Endothelial cell of umbilical vein (primary cell): ENCODE data around the gene ATP5MG. TPM values are rescaled to one million over a fixed set of nuclear protein-coding genes. Genes with fewer than 3 reads are reported as not detected.
A peak's percentile ranks its signal among the peaks of the same experiment; 100 is the strongest.

ENCODE experiments used
- BruUV-seq: library from RNA; stranded (reverse); fragments of 400-500 nt; replicated peaks from 2 replicates; lab custom pipeline; 2021; lab: Mats Ljungman, UMichigan
- CTCF ChIA-PET: fragments of 300-600, 350-600 bp; sonication (Branson Sonifier 250); formaldehyde crosslinking; loops from one replicate; lab custom pipeline; 2021; ENCODE audit warnings: antibody characterized with exemption, inconsistent platforms; lab: Charles Lee
- POLR2A ChIA-PET: fragments of 300-600, 350-600 bp; sonication (Branson Sonifier 250); formaldehyde crosslinking; loops from one replicate; lab custom pipeline; 2021; ENCODE audit warnings: antibody characterized with exemption, inconsistent platforms; lab: Charles Lee
- DNase-seq: peaks from one replicate; pipeline ENCODE4 v3.0.0-alpha.2; 2011; ENCODE audit warnings: low read depth, low spot score
- FAIRE-seq: peaks from 2 replicates; lab custom pipeline; 2011; peaks lifted over from hg19 to GRCh38; lab: Jason Lieb, UNC
- H2AFZ ChIP-seq: 2 replicates; pipeline ENCODE4 v1.6.0; 2012; ENCODE audit warnings: low read depth, low read length, control low read depth, inconsistent platforms
- H3K27ac ChIP-seq: 2 replicates; pipeline ENCODE4 v1.5.1; 2011; ENCODE audit warnings: low read depth, mild to moderate bottlenecking, control low read depth, low read length, moderate library complexity; ENCODE audit not compliant: insufficient read depth
- H3K27me3 ChIP-seq, 2 experiments: 2 replicates each; pipeline versions ENCODE4 v1.6.0 to v1.6.1; 2011; ENCODE audit warnings: low read length in 2 of 2, mixed read lengths in 1 of 2; ENCODE audit not compliant: control insufficient read depth in 2 of 2, insufficient read depth in 2 of 2
- H3K36me3 ChIP-seq, 2 experiments: 2 replicates in 1 of 2; 3 replicates in 1 of 2; pipeline ENCODE4 v1.5.1; 2011; ENCODE audit warnings: low read length in 2 of 2, mild to moderate bottlenecking in 1 of 2, moderate library complexity in 1 of 2; ENCODE audit not compliant: control insufficient read depth in 2 of 2, insufficient read depth in 2 of 2; ENCODE audit errors: extremely low read depth in 1 of 2
- H3K4me1 ChIP-seq: 3 replicates; pipeline ENCODE4 v1.5.1; 2011; ENCODE audit warnings: mild to moderate bottlenecking, low read length; ENCODE audit not compliant: control insufficient read depth, insufficient read depth; ENCODE audit errors: extremely low read depth
- H3K4me2 ChIP-seq: 2 replicates; pipeline ENCODE4 v1.6.1; 2011; ENCODE audit warnings: low read length, control low read depth, mixed read lengths; ENCODE audit not compliant: insufficient read depth
- H3K4me3 ChIP-seq, 3 experiments: fragments of 200-600 bp in 1 of 3; sonication (generic), shearing (Covaris generic) in 1 of 3; replicated peaks in 1 of 3; 2 replicates each; pipeline ENCODE4 v1.5.1; 2011 to 2016; ENCODE audit warnings: control low read depth in 3 of 3, low read length in 3 of 3, mild to moderate bottlenecking in 2 of 3, inconsistent platforms in 1 of 3, low read depth in 1 of 3, moderate library complexity in 1 of 3; ENCODE audit not compliant: insufficient read depth in 1 of 3
- H3K79me2 ChIP-seq: 2 replicates; pipeline ENCODE4 v1.6.0; 2012; ENCODE audit warnings: low read length, inconsistent platforms; ENCODE audit not compliant: control insufficient read depth, insufficient read depth
- H3K9ac ChIP-seq: replicated peaks from 2 replicates; pipeline ENCODE3; 2011; ENCODE audit warnings: low read length, control low read depth; ENCODE audit not compliant: insufficient read depth; ENCODE audit errors: extremely low read depth
- H3K9me1 ChIP-seq: replicated peaks from 3 replicates; pipeline ENCODE4 v1.6.0; 2011; ENCODE audit warnings: mild to moderate bottlenecking, low read length; ENCODE audit not compliant: control insufficient read depth, insufficient read depth; ENCODE audit errors: extremely low read depth
- H3K9me3 ChIP-seq: replicated peaks from 2 replicates; pipeline ENCODE4 v1.5.1; 2012; ENCODE audit warnings: low read length, inconsistent platforms; ENCODE audit not compliant: control insufficient read depth, insufficient read depth
- H4K20me1 ChIP-seq: replicated peaks from 2 replicates; pipeline ENCODE3; 2011; ENCODE audit warnings: mild to moderate bottlenecking, low read length; ENCODE audit not compliant: control insufficient read depth, insufficient read depth; ENCODE audit errors: extremely low read depth
- EZH2 ChIP-seq: IDR thresholded peaks from 2 replicates; pipeline ENCODE4 v1.6.1; 2012; ENCODE audit warnings: borderline replicate concordance, low read depth, mild to moderate bottlenecking, moderate library complexity, low read length, inconsistent platforms; ENCODE audit not compliant: severe bottlenecking
- FOS ChIP-seq: IDR thresholded peaks from 2 replicates; pipeline ENCODE4 v1.6.1; 2011; ENCODE audit warnings: mild to moderate bottlenecking, low read length, moderate library complexity, borderline replicate concordance; ENCODE audit not compliant: insufficient read depth
- GATA2 ChIP-seq: IDR thresholded peaks from 2 replicates; pipeline ENCODE4 v1.7.0; 2011; ENCODE audit warnings: low read depth, mild to moderate bottlenecking, moderate library complexity, mixed read lengths, low read length; ENCODE audit not compliant: insufficient read length, insufficient read depth
- JUN ChIP-seq: IDR thresholded peaks from 2 replicates; pipeline ENCODE4 v1.6.1; 2011; ENCODE audit warnings: borderline replicate concordance, low read depth; ENCODE audit not compliant: insufficient read length, insufficient read depth
- MYC ChIP-seq: IDR thresholded peaks from one replicate; pipeline ENCODE4 v1.6.1; 2011; ENCODE audit warnings: mild to moderate bottlenecking, low read depth, low read length
- POLR2A ChIP-seq: IDR thresholded peaks from 2 replicates; pipeline ENCODE4 v1.6.1; 2012; ENCODE audit warnings: low read depth, mild to moderate bottlenecking, control low read depth, low read length
- POLR2AphosphoS5 ChIP-seq: IDR thresholded peaks from 2 replicates; pipeline ENCODE4 v1.6.1; 2012; ENCODE audit warnings: low read depth, mild to moderate bottlenecking, control low read depth, low read length, moderate library complexity; ENCODE audit not compliant: insufficient read depth
- dilution Hi-C: fragments of 300-500 bp; cut with MboI; formaldehyde crosslinking; loops from one replicate; pipeline ENCODE4 v1.15.0; 2019; ENCODE audit warnings: low sequenced_read_pairs; ENCODE audit not compliant: extremely low pct_ligation_motif_present
- intact Hi-C: fragments of 100-400 bp; cut with micrococcal nuclease; formaldehyde crosslinking; loops from one replicate; pipeline ENCODE4 v1.10.0; 2022
- polyA plus RNA-seq, 4 experiments: library from polyadenylated mRNA; depleted of rRNA in 3 of 4; stranded (reverse) in 3 of 4; unstranded in 1 of 4; fragments of >200 nt; gene quantifications; 2 replicates each; pipeline versions ENCODE4 v1.2.1 to v1.2.3, GENCODE V29; 2011 to 2012; ENCODE audit warnings: missing spikeins in 1 of 4
- total RNA-seq: library from RNA; stranded (reverse); gene quantifications from 2 replicates; pipeline ENCODE4 v1.2.3, GENCODE V29; 2021
- TF ChIP-seq, protein P1 (sequence below): IDR thresholded peaks from 2 replicates; pipeline ENCODE4 v1.6.1; 2011; ENCODE audit not compliant: insufficient read depth, insufficient read length

ATP5MG gene
- total and polyA plus RNA-seq, 2 donors (not counting 3 experiments of a cell fraction or from before 2014, with no cell fraction given) = 211 to 439 TPM

DNA sequence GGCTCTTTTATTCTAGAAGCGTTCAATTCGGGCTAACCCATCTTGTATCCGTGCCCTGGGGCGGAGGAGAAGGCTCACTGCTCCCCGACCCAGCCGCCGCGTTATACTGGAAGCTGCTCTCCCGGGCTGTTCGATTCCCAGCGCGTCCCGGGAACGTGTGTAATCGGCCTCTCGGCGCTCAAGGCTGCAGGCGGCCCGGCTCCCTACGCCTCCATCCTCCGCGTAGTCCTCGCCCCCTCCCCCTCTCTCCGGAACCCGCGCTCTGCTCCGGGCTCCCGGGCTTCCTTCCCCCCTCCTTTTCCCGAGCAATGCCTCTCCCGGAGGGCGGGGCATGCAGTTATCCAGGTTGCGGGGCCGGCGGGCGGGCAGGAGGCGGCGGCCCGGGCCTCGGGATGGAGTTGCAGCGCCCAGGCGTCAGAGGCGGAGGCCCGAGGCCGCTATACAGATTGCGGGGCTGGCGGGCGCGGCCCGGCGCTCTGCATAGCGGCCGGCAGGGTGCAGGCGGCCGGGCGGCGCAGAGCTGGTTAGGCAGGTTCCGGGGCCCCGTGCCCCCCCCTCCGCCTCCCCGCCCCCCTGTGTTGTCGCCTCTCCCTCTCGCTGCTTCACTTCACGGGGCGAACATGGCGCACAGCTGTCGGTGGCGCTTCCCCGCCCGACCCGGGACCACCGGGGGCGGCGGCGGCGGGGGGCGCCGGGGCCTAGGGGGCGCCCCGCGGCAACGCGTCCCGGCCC is 34.7 kb downstream of the ATP5MG start, which contains the start of gene KMT2A:
Gene KMT2A, plus strand, starts transcription at position 600 of the 732 bp plus-strand sequence. Its CDS starts 21 bp downstream, at position 621.
- Histone ChIP-seq H3K9ac (peak within 1 kb of the TSS; percentile 85), H4K20me1 (peaks cover 14% of the 10 kb centered on the region), H3K4me3 (peak within 1 kb of the TSS; percentile 82 to 94 (median 90)), H3K9me1 (no peaks in the 10 kb centered on the region), H3K4me1 (peaks cover 29% of the 10 kb centered on the region), H3K9me3 (no peaks in the 10 kb centered on the region), H3K36me3 (no peaks in the 10 kb centered on the region), H3K27ac (peak within 1 kb of the TSS; percentile 45), H3K79me2 (peaks cover 45% of the 10 kb centered on the region), H3K4me2 (peak within 1 kb of the TSS; percentile 83), H2AFZ (peak within 1 kb of the TSS; percentile 81), H3K27me3 (no peaks in the 10 kb centered on the region)
- DNase-seq (peak; percentile 98), FAIRE-seq (peak; percentile 48)
- intact Hi-C loops (loop anchor here (1.0 to 5.0 kb wide), 3 partner anchors 35 to 131 kb away; partner anchors contain the start of genes ATP5MG and IFT46), dilution Hi-C loops (no loop called here)
- no TSS peak for BruUV-seq
- POLR2A ChIA-PET = interaction anchor here (0.6 kb wide), 3 partner anchors 10 to 1649 kb away, joined by 3 to 6 read pairs (median 3); no protein-coding TSS in a partner anchor
- CTCF ChIA-PET = interaction anchor here (0.8 to 2.4 kb wide), 9 partner anchors 9 to 53 kb away, joined by 3 to 9 read pairs (median 4); no protein-coding TSS in a partner anchor
- TF ChIP-seq JUN (no peak), MYC (no peak), POLR2AphosphoS5 (peak; percentile 69), EZH2 (no peak), POLR2A (peak; percentile 81), GATA2 (no peak), FOS (no peak)
- TF ChIP-seq, protein P1, sequence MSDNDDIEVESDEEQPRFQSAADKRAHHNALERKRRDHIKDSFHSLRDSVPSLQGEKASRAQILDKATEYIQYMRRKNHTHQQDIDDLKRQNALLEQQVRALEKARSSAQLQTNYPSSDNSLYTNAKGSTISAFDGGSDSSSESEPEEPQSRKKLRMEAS = no peak
